Endometrial microvascular endothelial cells (primary cell): Measurements from ENCODE around the gene KIF20A. TPM values are rescaled to one million over a fixed set of nuclear protein-coding genes. Genes with fewer than 3 reads are reported as not detected.
"Not testable (repeated sequence)": the region's sequence is repeated elsewhere in the genome, so short reads cannot be mapped to it uniquely, and the experiment has no call there.

Source experiments
- in situ Hi-C: cut with HindIII; loops from 2 replicates; pipeline ENCODE4 v1.10.0; 2017; ENCODE audit warnings: low sequenced_read_pairs, low pct_unique_long_range_greater_than_20kb; ENCODE audit errors: inconsistent ontology term
- total RNA-seq: library from RNA; depleted of rRNA; stranded (reverse); fragments of >200 nt; gene quantifications from one replicate; pipeline ENCODE4 v1.2.3, GENCODE V29; 2015; ENCODE audit errors: inconsistent ontology term

The KIF20A gene
- total RNA-seq, result 106 TPM

DNA sequence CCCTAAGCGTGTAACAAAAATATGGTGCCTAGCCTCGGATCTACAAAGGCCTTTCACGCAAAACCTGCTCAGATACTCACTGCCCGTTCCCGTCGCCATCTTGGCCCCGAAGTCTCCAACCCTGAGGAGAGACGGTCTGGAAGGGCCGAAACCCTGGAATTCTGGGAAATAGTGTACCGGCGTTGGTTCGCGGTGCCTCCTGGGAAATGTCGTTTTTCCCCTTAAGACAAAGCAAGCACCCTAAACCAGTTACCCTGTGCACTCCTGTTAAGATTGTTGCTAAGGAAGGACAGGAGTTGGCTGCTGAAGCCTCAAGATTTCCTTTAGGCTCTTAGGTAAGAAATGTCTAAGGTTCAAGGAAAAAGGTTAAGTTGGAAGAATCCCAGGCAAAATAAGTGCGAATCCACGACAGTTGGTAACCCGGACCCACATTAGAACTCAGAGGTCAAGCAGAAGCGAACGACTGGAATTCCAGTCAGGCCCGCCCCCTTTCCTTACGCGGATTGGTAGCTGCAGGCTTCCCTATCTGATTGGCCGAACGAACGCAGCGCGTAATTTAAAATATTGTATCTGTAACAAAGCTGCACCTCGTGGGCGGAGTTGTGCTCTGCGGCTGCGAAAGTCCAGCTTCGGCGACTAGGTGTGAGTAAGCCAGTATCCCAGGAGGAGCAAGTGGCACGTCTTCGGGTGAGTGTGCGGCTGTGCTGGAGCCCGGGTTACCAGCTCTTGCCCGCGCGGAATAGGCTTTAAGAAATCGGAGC lies at the start of gene KIF20A, which contains the start of gene BRD8:
Gene KIF20A, plus strand, starts transcription at position 597 of the 761 bp plus-strand sequence. CDS start 569 bp downstream, outside the sequence.
Gene BRD8, minus strand, starts transcription at position 115 of the 761 bp plus-strand sequence. Its CDS starts 16 bp downstream, at position 99.
- in situ Hi-C loops, result no loop called here

- in situ Hi-C loops, result no loop called here
Observed at GRCh38 chr5:138129347-138129746, 49.6 kb upstream of the KIF20A start.

DNA sequence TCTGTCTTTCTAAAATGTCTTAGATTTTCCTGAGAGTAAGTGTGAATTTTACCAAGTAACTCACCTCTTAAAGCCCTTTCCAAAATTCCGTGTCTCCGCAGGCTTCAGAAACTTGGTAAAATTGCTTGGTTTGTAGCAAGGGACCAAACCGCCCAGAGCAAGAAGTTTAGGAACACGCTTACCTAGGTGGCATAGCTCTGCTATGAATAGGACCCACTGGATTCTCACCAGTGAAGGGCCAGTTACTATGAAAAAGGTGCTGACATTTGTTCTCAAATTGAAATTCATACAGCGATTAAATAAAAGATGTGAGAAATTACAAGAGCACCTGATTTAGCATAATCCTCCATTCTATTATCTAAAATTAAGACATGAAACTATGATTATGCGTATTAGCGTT lies 46.4 kb upstream of the KIF20A start:
- in situ Hi-C loops, result no loop called here

DNA sequence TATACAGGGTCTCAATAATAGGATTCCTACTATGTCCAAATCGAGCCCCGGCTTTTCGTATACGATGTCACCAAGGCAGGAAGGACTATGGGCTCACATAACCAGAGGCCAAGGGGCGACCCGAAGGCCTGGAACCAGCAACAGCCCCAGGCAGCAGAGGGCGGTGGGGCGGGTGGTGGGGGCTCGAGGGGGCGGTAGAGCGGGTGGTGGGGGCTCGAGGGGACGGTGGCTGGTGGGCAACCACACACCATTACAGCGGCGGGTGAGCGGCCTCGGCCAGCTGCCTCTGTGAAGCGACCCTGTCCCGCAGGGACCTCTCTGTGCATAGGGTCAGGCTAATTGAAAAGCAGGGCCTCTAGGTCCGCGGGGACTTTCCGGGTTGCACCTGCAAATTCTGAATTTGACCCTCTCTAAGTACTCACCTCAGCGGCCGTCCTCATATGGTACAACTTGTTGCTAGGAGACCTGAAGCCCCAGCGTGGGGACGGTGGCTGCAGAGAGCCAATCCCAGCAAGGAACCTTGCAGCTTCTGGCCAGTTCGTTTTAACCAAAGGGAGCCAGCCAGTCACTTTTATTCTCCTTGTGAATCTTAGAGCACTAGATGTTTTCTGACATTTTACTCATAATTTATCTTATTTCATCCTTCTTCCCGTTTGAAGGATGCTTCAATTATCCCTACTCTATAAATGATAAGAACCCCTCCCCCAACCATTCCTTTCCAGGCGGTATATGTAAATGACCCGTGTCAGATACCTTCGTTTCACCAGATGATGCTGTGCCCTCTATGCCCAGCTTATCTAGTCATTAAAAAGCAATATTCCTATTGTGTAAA lies 39.7 kb upstream of the KIF20A start, which contains the start of gene NME5:
Gene NME5, minus strand, starts transcription at position 480 of the 832 bp plus-strand sequence. CDS start 648 bp downstream, outside the sequence.
- in situ Hi-C loops, result no loop called here

DNA sequence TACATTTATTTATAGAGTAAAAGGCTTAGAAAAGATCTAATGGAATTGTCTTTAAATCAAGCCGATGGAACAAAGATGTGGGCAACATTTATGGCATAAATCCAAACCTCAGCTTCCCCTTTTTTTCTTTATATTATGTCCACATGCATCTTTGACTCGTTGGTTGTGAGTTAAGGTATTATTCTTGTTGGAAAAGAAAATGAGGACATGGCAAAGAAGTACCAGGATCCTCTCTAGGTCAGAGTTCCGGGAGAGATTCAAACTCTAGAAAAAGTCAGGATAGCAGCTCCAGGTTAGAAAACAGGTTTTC lies 39.2 kb upstream of the KIF20A start:
- in situ Hi-C loops, result no loop called here

DNA sequence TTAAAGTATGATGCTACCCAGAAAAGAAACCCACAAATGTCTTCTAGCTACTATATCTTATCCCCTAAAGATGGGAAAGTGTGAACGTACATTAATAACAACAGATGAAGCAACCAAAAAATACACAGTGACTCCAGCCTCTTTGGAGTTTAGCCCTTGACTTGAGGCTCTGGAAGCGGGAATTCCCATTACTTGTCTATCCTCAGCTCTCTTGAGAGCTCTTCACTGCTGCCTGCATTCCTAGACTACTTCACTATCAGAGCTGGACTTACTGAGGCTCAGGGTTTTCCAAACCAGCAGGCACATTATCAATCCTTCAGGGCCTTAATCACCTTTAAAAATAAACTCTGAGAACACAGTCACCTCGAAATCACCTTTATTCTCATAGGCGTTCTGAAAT lies 38.6 kb upstream of the KIF20A start:
- in situ Hi-C loops, result no loop called here

DNA sequence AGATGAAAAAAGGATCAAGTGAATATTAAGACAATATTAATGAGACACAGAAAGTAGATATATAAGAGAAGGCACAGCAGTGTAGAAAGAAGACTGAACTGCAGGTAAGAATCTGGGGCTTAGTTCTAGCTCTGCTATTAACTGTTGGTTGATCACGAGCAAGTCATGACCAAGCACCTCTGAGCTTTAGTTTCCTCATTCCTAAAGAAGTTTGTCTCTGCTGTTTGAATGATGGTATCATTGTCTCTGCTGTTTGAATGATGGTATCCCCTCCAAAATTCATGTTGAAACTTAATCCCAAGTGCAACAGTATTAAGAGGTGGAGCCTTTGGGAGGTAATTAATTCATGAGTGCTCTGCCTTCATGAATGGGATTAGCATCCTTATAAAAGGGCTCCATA lies 37.2 kb upstream of the KIF20A start:
- in situ Hi-C loops, result no loop called here

DNA sequence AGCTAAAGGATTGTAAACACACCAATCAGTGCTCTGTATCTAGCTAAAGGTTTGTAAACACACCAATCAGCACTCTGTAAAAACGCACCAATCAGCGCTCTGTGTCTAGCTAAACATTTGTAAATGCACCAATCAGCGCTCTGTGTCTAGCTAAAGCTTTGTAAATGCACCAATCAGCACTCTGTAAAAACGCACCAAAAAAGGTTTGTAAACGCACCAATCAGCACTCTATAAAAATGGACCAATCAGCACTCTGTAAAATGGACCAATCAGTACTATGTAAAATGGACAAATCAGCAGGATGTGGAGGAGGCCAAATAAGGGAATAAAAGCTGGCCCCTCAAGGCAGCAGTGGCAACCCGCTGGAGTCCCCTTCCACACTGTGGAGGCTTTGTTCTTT lies 35.3 kb upstream of the KIF20A start:
- in situ Hi-C loops, result not testable (repeated sequence)

DNA sequence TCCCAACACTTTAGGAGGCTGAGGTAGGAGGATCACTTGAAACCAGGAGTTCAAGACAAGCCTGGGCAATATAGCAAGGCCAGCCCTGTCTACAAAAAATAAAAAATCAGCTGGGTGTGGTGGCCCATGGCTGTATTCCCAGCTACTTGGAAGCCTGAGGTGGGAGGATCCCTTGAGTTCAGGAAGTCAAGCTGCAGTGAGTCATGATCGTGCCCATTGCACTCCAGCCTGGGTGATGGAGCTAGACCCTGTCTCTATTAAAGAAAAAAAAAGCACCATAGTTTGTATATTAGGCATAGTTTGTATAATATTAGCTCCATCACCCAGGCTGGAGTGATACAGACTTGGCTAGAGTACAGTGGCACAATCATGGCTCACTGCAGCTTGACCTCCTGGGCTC lies 30.1 kb upstream of the KIF20A start:
- in situ Hi-C loops, result no loop called here

DNA sequence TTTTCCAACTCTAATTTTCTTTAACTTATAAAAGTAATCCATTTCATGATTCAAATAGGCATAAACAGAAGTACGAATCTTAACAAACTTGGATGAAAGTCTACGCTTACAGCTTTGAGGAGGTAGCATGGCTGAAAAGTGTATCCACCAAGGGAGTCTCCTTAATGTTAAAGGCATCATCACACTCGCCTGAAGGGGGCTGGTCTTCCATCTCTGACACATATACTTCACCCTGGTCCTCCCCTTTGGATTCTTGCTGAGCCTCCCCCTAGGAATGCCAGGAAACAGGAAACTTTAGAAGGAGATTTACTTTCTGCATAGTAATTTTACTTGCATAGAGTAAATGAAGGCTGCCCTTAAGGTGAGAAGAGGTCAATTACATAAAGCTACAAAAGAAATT lies 29.4 kb upstream of the KIF20A start:
- in situ Hi-C loops, result no loop called here

DNA sequence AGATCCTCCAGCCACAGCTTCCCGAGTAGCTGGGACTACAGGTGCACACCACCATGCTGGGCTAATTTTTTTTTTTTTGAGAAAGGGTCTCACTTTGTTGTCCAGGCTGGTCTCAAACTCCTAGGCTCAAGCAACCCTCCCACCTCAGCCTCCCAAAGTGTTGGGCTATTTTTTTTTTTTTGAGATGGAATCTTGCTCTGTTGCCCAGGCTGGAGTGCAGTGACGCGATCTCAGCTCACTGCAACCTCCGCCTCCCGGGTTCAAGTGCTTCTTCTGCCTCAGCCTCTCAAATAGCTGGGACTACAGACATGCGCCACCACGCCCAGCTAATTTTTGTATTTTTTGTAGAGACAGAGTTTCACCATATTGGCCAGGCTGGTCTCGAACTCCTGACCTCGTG lies 22.9 kb upstream of the KIF20A start:
- in situ Hi-C loops, result not testable (repeated sequence)

- in situ Hi-C loops, result no loop called here
Observed at GRCh38 chr5:138157626-138158025, 21.3 kb upstream of the KIF20A start.

DNA sequence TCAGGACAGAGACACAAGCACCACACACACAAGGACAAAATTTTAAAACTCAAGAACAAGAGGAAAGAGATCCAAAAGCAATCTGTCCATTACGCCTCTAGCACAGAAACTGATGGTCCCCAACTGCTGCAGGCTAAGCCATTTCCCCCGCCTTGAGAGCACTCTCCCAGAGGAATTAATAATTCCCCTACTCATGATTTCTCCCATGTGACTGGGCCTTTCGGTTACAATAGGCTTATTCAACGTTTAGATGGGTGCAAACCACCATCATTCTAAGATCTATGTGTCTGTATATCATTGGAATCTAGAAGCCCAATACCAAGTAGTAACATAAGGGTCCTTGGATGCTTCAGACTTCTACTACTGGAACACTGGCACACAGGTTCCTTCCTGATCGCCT lies 19.2 kb upstream of the KIF20A start:
- in situ Hi-C loops, result loop anchor here (10.0 kb wide), 1 partner anchor 195 kb away; the partner anchor contains the start of gene KDM3B

DNA sequence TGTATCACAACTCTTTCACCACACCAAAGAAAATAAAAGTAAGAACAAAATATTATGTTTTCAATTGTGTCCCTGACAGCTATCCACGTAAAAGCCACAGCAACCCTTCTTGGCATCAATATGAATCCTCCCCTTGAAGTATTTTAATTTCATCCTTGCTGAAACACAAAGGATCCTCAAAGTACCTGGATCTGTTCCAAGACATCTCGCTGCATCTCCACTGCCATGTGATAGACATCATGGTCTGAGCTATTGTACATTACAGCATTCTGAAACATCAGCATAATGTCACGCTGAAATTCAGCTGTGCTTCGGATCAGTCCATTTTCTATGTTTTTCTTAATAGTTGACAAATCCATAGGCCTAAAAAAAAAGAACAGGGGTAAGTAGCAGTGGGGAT lies 18.2 kb upstream of the KIF20A start:
- in situ Hi-C loops, result loop anchor here (10.0 kb wide), 1 partner anchor 194 kb away; the partner anchor contains the start of gene KDM3B

DNA sequence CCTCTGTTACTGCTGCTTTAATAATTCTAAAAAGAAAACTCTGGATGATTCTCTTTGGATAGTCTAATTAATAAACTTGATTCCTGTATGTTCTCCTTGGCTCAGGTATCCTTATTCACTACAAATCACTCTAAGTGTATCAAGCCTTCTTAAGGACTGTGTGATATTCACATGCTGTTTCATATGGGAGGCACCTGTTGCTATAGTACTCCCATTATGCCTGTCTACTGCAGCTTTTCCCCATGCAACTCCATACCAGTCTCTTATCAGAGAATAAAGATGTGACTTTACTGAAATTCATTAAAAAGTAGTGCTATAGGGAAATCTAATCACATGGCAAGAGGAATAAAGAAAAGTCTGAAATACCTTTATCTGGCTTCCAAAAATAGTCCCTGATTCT lies 15.2 kb upstream of the KIF20A start:
- in situ Hi-C loops, result loop anchor here (10.0 kb wide), 1 partner anchor 191 kb away; the partner anchor contains the start of gene KDM3B

- in situ Hi-C loops, result loop anchor here (10.0 kb wide), 1 partner anchor 186 kb away; the partner anchor contains the start of gene KDM3B
Observed at GRCh38 chr5:138169124-138169523, 9.8 kb upstream of the KIF20A start.

DNA sequence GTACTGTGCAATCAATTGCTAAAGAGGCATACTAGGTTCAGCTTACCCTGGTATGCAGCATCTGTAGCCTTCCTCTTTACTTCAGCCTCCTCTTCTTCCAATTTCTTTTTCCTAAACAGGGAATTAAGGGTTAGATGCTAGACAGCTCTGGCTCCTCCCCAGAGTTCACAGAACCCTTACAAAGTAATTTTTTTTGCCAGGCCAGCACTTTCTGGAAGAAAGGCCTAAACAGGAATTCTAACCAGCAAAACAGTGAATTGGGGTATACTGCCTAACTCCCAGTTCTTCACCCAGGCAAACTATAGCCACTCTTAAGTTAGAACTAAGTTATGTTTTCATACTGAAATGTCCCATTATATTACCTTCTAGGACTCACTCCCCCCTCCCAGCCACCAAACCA lies 8.6 kb upstream of the KIF20A start:
- in situ Hi-C loops, result no loop called here

- in situ Hi-C loops, result no loop called here
Observed at GRCh38 chr5:138177941-138178515, 884 bp upstream of the KIF20A start.

DNA sequence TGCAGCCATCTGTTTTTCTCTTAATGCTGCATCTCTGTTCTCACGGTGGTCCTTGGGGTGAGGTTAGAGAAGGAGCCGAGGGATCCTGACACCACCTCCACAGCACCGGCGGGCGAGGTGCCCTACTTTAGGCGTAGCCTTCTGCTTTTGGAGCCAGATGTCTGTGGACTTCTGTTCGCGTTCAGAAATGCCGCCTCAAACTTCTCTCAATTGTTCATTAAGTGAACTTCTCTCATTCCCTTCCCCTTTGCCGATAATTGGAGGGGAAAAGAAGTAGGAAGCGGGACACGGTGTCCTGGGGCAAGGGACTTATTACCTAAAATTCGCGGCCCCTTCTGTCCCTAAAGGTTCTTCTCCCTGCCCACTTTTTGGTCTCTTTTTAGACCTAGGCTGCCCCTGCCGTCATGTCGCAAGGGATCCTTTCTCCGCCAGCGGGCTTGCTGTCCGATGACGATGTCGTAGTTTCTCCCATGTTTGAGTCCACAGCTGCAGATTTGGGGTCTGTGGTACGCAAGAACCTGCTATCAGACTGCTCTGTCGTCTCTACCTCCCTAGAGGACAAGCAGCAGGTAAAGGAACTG lies 455 bp downstream of the KIF20A start:
- in situ Hi-C loops, result no loop called here
